Neural cell (in vitro differentiated cells): ENCODE results near the gene UBE2O. TPM values are rescaled to one million over a fixed set of nuclear protein-coding genes. Genes with fewer than 3 reads are reported as not detected.

Experiments
- H2AFZ ChIP-seq: fragments of 200-600, 300-800 bp; sonication (generic), shearing (Covaris generic); 2 replicates; pipeline ENCODE4 v1.6.0; 2014; ENCODE audit warnings: low read depth, mild to moderate bottlenecking, antibody characterized with exemption, low read length, moderate library complexity
- H3F3A ChIP-seq: fragments of 200-600 bp; shearing (Covaris generic); 2 replicates; pipeline ENCODE4 v1.6.1; 2016; ENCODE audit warnings: mild to moderate bottlenecking, moderate library complexity, mixed read lengths, antibody characterized with exemption, low read length; ENCODE audit not compliant: insufficient read depth, poor library complexity, severe bottlenecking
- H3K27ac ChIP-seq: fragments of 200-600, 300-800 bp; sonication (generic), shearing (Covaris generic); 2 replicates; pipeline ENCODE4 v1.5.1; 2014; ENCODE audit warnings: mild to moderate bottlenecking, low read length, moderate library complexity
- H3K27me3 ChIP-seq: fragments of 300-800, 200-600 bp; sonication (generic), shearing (Covaris generic); 2 replicates; pipeline ENCODE4 v1.6.0; 2014; ENCODE audit warnings: mild to moderate bottlenecking, low read depth, low read length, moderate library complexity; ENCODE audit not compliant: insufficient read depth
- H3K36me3 ChIP-seq: fragments of 300-800, 200-600 bp; sonication (generic), shearing (Covaris generic); 2 replicates; pipeline ENCODE4 v1.5.1; 2014; ENCODE audit warnings: mild to moderate bottlenecking, antibody characterized with exemption, low read length, moderate library complexity; ENCODE audit not compliant: insufficient read depth
- H3K4me2 ChIP-seq: fragments of 300-800, 200-600 bp; sonication (generic), shearing (Covaris generic); 2 replicates; pipeline ENCODE4 v1.6.0; 2014; ENCODE audit warnings: mild to moderate bottlenecking, low read length
- H3K4me3 ChIP-seq: fragments of 300-800, 200-600 bp; sonication (generic), shearing (Covaris generic); 2 replicates; pipeline ENCODE4 v1.5.1; 2014; ENCODE audit warnings: mild to moderate bottlenecking, low read length, moderate library complexity
- H3K79me2 ChIP-seq: fragments of 200-600 bp; shearing (Covaris generic); replicated peaks from 2 replicates; pipeline ENCODE4 v1.6.0; 2014; ENCODE audit warnings: mild to moderate bottlenecking, low read length, moderate library complexity; ENCODE audit not compliant: insufficient read depth
- H3K9ac ChIP-seq: fragments of 300-800, 200-600 bp; sonication (generic), shearing (Covaris generic); 2 replicates; pipeline ENCODE4 v1.6.1; 2016; ENCODE audit warnings: mild to moderate bottlenecking, low read length, mixed read lengths
- H3K9me2 ChIP-seq: fragments of 200-600 bp; shearing (Covaris generic); 2 replicates; pipeline ENCODE4 v1.6.1; 2016; ENCODE audit warnings: mild to moderate bottlenecking, low read length, mixed read lengths; ENCODE audit not compliant: insufficient read depth
- H3K9me3 ChIP-seq: fragments of 200-600, 300-800 bp; sonication (generic), shearing (Covaris generic); 2 replicates; pipeline ENCODE4 v1.6.1; 2016; ENCODE audit warnings: mild to moderate bottlenecking, mixed run types, low read length, moderate library complexity, mixed read lengths
- H4K20me1 ChIP-seq: fragments of 200-600 bp; shearing (Covaris generic); 2 replicates; pipeline ENCODE4 v1.6.1; 2016; ENCODE audit warnings: mild to moderate bottlenecking, mixed run types; ENCODE audit not compliant: insufficient read depth
- EP300 ChIP-seq: fragments of 450-650 bp; conservative IDR thresholded peaks from 2 replicates; pipeline ENCODE4 v1.6.1; 2014; ENCODE audit warnings: antibody characterized with exemption, mild to moderate bottlenecking, moderate library complexity; ENCODE audit not compliant: poor library complexity, severe bottlenecking
- EZH2 ChIP-seq: fragments of 200-600, 300-800 bp; shearing (Covaris generic), sonication (generic); IDR thresholded peaks from 2 replicates; pipeline ENCODE4 v1.6.1; 2014; ENCODE audit warnings: antibody characterized with exemption, low read length, borderline replicate concordance, mild to moderate bottlenecking; ENCODE audit not compliant: insufficient read depth, poor library complexity, severe bottlenecking
- MXI1 ChIP-seq: fragments of 450-650 bp; conservative IDR thresholded peaks from 2 replicates; pipeline ENCODE4 v1.6.1; 2014; ENCODE audit warnings: antibody characterized with exemption, mild to moderate bottlenecking; ENCODE audit not compliant: poor library complexity, severe bottlenecking
- POLR2AphosphoS5 ChIP-seq: IDR thresholded peaks from 2 replicates; pipeline ENCODE4 v1.6.1; 2012
- RAD21 ChIP-seq: fragments of 450-650 bp; conservative IDR thresholded peaks from 2 replicates; pipeline ENCODE4 v1.6.1; 2014; ENCODE audit warnings: antibody characterized with exemption, mild to moderate bottlenecking, moderate library complexity
- TAF1 ChIP-seq: IDR thresholded peaks from 2 replicates; pipeline ENCODE4 v1.6.1; 2012; ENCODE audit warnings: low read depth
- polyA plus RNA-seq: library from polyadenylated mRNA; depleted of rRNA; stranded (reverse); fragments of >200 nt; gene quantifications from 2 replicates; pipeline ENCODE4 v1.2.3, GENCODE V29; 2014
- TF ChIP-seq, protein P1 (sequence below): IDR thresholded peaks from 2 replicates; pipeline ENCODE4 v1.6.1; 2012; ENCODE audit warnings: borderline replicate concordance
- TF ChIP-seq, protein P2 (sequence below): fragments of 450-650 bp; IDR thresholded peaks from 2 replicates; pipeline ENCODE4 v1.5.1; 2014; ENCODE audit warnings: antibody characterized with exemption, mild to moderate bottlenecking, moderate library complexity; ENCODE audit not compliant: poor library complexity, severe bottlenecking

UBE2O gene
- polyA plus RNA-seq, 1 donor from 2014 or later, result 28.0 TPM

DNA sequence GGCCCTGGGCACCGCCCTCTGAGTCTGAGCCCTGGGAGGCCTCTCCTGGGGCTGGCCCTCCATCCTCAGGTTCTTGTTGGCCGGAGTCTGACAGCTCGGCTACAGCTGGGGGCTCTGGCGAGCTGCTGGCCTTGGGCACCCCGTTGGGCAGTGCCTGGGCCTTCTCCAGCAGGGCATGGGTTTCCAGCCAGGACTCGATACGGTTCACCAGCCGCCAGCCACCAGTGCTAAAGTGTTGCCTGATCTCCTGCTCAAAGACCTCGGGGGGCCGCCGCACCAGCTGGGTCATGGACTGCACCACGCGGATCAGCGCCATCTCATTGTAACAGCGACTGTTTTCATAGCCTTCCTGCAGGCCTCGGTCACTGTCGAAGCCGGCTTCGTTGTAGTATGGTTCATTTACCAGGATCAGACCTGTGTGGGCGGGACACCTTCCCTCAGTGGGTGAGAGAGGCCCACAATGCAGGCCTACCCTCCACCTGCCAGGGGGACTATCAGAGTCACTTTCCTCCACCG, 61.7 kb downstream of the UBE2O start:
- Histone ChIP-seq H3F3A (no peaks in the 10 kb centered on the region), H3K9ac (no peak overlapping the region), H3K27me3 (peaks cover 4% of the 10 kb centered on the region), H4K20me1 (no peaks in the 10 kb centered on the region), H3K9me3 (no peaks in the 10 kb centered on the region), H3K79me2 (no peaks in the 10 kb centered on the region), H3K9me2 (no peaks in the 10 kb centered on the region), H3K4me2 (no peak overlapping the region), H3K36me3 (peaks cover 8% of the 10 kb centered on the region), H3K27ac (no peak overlapping the region), H3K4me3 (no peak overlapping the region), H2AFZ (no peak overlapping the region)
- TF ChIP-seq TAF1, result no peak
- no peak for TF ChIP-seq POLR2AphosphoS5
- TF ChIP-seq, protein P1, sequence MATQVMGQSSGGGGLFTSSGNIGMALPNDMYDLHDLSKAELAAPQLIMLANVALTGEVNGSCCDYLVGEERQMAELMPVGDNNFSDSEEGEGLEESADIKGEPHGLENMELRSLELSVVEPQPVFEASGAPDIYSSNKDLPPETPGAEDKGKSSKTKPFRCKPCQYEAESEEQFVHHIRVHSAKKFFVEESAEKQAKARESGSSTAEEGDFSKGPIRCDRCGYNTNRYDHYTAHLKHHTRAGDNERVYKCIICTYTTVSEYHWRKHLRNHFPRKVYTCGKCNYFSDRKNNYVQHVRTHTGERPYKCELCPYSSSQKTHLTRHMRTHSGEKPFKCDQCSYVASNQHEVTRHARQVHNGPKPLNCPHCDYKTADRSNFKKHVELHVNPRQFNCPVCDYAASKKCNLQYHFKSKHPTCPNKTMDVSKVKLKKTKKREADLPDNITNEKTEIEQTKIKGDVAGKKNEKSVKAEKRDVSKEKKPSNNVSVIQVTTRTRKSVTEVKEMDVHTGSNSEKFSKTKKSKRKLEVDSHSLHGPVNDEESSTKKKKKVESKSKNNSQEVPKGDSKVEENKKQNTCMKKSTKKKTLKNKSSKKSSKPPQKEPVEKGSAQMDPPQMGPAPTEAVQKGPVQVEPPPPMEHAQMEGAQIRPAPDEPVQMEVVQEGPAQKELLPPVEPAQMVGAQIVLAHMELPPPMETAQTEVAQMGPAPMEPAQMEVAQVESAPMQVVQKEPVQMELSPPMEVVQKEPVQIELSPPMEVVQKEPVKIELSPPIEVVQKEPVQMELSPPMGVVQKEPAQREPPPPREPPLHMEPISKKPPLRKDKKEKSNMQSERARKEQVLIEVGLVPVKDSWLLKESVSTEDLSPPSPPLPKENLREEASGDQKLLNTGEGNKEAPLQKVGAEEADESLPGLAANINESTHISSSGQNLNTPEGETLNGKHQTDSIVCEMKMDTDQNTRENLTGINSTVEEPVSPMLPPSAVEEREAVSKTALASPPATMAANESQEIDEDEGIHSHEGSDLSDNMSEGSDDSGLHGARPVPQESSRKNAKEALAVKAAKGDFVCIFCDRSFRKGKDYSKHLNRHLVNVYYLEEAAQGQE, result no peak
- TF ChIP-seq, protein P2, sequence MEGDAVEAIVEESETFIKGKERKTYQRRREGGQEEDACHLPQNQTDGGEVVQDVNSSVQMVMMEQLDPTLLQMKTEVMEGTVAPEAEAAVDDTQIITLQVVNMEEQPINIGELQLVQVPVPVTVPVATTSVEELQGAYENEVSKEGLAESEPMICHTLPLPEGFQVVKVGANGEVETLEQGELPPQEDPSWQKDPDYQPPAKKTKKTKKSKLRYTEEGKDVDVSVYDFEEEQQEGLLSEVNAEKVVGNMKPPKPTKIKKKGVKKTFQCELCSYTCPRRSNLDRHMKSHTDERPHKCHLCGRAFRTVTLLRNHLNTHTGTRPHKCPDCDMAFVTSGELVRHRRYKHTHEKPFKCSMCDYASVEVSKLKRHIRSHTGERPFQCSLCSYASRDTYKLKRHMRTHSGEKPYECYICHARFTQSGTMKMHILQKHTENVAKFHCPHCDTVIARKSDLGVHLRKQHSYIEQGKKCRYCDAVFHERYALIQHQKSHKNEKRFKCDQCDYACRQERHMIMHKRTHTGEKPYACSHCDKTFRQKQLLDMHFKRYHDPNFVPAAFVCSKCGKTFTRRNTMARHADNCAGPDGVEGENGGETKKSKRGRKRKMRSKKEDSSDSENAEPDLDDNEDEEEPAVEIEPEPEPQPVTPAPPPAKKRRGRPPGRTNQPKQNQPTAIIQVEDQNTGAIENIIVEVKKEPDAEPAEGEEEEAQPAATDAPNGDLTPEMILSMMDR, result no peak
- no peak for TF ChIP-seq EP300
- no peak for TF ChIP-seq RAD21

DNA sequence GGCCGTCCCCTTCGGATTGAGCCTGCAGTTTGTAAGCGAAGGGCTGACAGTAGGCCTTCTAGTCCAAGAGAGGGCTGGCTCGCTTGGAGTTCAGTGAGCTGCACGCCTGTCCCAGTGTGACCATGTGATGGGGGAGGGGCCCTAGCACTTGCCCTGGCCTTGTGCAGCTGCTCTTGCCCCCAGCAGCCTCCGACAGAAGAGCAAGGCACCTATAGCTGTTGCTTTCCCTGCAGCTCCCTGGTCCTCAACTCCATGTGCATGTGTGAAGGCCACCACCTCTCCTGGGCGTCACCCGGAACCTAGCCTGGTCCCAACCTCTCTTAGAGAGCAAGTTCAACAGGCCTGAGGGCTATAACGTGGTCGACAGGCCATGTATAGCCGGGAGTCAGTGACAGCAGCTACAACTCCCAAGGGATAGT, 62.9 kb downstream of the UBE2O start:
- Histone ChIP-seq H3F3A (no peaks in the 10 kb centered on the region), H2AFZ (no peak overlapping the region), H3K79me2 (no peaks in the 10 kb centered on the region), H3K9me3 (no peaks in the 10 kb centered on the region), H3K36me3 (peaks cover 8% of the 10 kb centered on the region), H3K27ac (no peak overlapping the region), H4K20me1 (no peaks in the 10 kb centered on the region), H3K4me3 (no peak overlapping the region), H3K9ac (no peak overlapping the region), H3K4me2 (no peak overlapping the region), H3K27me3 (peaks cover 17% of the 10 kb centered on the region), H3K9me2 (no peaks in the 10 kb centered on the region)
- TF ChIP-seq RAD21 (no peak), TAF1 (no peak), EZH2 (no peak), EP300 (no peak), MXI1 (no peak), POLR2AphosphoS5 (no peak)
- TF ChIP-seq, protein P2, result no peak
